Epidermal melanocyte (primary cell): ENCODE data around the gene CAMK2A.
"Not testable (repeated sequence)": the region's sequence is repeated elsewhere in the genome, so short reads cannot be mapped to it uniquely, and the experiment has no call there.

ENCODE experiments used
- DNase-seq: peaks from one replicate; pipeline ENCODE4 v3.0.0; 2011; ENCODE audit warnings: low spot score; ENCODE audit not compliant: insufficient read length

The CAMK2A gene

GRCh38 chr5:150255659-150256409 is 33.7 kb downstream of the CAMK2A start:
- DNase-seq: no peak

DNA sequence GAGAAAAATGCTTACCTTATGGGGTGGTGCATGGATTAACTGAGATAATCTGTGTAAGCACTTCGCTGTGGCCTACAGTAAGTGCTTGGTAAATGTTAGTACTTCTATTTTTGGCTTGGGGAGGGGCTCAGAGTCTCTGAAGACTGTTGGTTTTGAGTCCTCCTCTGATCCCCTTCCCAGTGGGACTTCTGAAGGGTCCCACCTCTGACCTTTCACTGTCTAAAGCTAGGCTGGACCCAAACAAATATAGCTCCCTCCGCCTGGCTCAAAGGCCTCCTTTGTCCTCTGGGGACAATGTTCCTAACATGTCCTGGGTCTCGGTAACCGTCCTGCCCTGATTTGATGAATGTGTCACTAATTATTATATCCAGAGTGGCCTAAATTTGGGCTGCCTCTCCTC is 34.8 kb downstream of the CAMK2A start:
- no peak for DNase-seq

- no peak for DNase-seq
Observed at GRCh38 chr5:150254363-150254762, 35.2 kb downstream of the CAMK2A start.

DNA sequence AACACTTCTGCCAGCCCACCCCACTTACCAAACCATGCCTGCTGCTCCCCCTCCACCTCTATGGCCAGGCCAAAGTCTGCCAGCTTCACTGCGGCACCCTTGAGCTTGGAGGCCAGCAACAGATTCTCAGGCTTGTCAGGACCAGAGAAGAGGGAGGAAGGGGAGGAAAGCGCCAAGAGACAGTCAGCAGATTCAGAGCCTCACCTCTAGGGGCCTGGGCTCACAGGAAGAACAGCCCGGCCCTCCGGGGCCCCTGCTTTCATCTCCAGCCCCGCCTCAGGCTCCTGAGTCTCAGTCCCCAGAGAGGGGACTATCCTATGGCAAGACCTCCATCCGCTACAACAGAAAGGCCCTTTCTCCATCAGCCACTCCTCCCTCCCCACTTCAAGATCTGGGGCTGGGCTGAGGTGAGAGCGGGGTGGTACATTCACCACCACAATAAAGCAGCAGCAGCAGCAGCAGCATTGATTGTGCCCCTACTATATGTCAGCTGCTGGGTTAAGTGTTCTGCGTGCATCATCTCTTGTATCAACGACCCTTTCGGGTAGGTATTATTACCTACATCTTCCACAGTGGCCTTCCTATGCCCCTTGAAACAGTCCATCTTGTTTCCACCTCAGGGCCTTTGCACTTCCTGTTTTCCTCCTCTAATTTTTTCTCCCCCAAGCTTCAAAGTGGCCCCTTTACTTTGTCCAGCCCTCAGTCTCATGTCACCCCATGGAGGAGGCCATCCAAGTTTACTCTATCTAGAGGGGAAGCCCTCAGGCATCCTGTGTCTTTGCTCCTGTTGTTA is 36.0 kb downstream of the CAMK2A start:
- DNase-seq: no peak

DNA sequence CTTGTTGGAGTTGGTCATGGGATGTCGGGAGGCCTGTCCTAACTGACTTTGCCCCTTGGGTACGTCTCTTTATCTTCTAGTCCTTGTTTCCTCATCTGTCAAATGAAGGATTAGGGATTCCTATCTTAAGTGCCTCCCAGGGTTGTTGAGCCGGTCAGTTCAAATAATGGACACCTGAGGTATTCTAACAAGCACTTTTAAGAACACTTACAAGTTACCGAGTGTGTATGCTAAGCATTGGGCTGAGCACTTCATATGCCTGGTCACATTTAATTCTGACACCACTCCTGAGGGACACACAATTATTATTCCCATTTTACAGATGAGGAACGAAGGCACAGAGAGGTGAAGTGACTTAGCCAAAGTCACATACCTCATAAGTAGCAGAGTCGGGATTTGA is 37.1 kb downstream of the CAMK2A start:
- DNase-seq: no peak

- DNase-seq: no peak
Observed at GRCh38 chr5:150251504-150251903, 38.1 kb downstream of the CAMK2A start.

GRCh38 chr5:150249744-150250143 is 39.8 kb downstream of the CAMK2A start:
- DNase-seq: no peak

GRCh38 chr5:150248946-150249345 is 40.6 kb downstream of the CAMK2A start:
- no peak for DNase-seq

DNA sequence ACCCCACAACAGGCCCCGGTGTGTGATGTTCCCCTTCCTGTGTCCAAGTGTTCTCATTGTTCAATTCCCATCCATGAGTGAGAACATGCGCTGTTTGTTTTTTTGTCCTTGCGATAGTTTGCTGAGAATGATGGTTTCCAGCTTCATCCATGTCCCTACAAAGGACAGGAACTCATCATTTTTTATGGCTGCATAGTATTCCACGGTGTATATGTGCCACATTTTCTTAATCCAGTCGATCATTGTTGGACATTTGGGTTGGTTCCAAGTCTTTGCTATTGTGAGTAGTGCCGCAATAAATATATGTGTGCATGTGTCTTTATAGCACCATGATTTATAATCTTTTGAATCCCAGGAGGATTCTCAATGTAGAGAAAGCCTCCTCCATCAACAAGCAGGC is 41.1 kb downstream of the CAMK2A start:
- DNase-seq: not testable (repeated sequence)

GRCh38 chr5:150247726-150248125 is 41.8 kb downstream of the CAMK2A start:
- no peak for DNase-seq

DNA sequence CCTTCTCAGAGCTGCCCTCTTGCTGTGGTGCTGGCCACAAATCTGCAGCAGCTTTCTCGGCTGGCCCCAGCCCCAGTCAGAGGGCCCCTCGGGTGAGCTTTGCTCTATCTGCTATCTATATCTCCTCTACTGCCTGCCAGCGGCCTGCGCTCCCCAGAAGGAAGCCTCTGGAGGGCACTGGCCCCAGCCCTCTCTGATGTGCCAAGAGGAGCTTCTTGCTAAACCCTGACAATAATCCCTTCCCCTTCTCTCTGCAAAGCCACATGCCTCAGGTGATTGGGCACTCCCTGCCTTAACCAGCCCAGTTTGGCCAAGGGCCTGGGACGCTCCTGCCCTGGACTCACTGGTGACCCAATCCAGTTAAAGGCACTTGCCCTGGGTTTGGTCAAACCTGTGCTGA is 42.7 kb downstream of the CAMK2A start:
- DNase-seq: no peak

DNA sequence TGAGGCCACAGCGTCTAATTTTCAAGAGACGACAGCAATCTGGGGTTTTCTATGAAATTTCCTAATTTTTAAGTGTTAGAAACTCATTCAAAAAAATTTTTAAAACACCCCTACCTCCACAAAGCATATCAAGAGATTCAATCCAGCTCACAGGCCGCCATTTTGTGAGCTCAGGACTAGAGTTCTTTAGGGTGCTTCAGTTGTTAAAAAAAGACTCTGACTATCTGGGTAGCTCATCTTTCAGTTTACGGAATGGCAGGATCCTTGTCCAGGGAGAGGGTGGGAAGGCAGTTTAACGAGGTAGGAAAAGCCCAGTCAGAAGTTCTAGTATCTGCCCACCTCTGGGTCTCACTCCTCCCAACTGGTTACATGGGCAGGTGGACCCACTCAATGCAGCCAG is 43.1 kb downstream of the CAMK2A start:
- no peak for DNase-seq

DNA sequence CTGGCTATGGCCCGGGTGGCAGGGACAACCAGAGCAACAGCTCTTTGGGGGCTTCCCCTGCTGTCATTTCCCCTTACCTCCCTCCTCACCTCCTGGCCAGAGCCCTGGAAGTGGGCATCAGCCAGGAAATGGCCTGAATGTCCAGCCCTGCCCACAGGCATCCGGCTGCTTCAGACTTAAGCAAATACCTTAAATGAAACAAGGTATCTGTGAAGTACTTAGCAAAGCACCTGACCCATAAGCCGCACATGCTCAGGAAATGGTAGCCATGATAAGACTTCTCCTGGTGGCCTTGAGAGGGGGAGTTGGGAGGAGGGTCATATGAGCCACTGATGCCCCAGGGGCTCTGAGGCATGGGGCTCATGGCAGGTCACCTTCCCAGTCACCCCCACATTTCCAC is 43.8 kb downstream of the CAMK2A start:
- DNase-seq: no peak

DNA sequence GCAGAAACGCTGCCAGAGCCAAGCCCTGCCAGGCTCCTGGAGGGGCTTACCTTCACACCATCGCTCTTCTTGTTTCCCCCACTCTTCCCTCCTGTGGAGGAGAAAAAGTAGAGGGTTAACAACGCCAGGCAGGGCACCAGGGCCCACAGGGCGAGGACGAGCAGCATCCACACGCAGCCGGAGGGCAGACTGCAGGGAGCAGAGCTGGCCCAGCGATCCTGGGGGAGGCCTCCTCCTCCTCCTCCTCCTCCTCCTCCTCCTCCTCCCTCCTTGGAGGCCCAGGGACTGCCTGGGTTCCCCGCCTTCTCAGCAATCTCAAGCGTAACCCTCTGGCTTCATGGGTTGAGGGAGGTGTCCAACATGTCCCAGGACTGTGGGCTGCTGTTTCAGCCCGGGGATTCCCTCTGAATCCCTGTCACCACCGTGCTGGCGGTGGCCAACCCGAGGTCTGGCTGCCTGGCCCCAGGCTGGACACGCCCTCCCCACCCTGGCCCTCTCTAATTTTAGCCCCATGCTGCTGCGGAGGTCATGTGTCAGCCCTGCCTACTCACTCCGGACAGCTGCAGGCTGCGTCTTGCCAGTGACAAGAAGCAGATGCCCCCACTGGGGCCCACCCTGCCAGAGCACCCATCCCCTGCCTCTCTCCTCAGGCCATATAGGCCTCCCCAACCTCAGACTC is 44.3 kb downstream of the CAMK2A start:
- DNase-seq: peak; percentile 67

DNA sequence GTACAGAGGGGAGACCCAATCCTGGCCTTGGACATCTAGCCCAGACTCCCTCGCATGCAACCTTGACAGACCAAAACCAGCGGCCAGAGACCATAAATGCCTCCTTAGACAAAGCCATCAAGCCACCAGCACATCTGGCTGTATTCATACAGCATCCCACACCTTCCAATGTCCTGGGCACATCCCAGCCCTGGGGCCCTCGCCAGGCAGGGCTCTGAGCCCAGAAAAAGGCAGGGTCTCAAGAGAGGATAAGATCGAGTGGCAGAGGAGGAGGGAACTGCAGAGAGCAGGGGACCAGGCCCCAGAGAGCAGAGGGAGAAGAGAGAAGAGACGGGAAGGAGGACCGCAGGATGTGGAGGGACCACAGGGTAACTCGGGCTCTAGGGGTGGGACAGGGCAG is 45.4 kb downstream of the CAMK2A start:
- DNase-seq: no peak

- DNase-seq: no peak
Observed at GRCh38 chr5:150243590-150243989, 46.0 kb downstream of the CAMK2A start.

GRCh38 chr5:150242251-150242894 is 47.2 kb downstream of the CAMK2A start:
- DNase-seq: no peak

DNA sequence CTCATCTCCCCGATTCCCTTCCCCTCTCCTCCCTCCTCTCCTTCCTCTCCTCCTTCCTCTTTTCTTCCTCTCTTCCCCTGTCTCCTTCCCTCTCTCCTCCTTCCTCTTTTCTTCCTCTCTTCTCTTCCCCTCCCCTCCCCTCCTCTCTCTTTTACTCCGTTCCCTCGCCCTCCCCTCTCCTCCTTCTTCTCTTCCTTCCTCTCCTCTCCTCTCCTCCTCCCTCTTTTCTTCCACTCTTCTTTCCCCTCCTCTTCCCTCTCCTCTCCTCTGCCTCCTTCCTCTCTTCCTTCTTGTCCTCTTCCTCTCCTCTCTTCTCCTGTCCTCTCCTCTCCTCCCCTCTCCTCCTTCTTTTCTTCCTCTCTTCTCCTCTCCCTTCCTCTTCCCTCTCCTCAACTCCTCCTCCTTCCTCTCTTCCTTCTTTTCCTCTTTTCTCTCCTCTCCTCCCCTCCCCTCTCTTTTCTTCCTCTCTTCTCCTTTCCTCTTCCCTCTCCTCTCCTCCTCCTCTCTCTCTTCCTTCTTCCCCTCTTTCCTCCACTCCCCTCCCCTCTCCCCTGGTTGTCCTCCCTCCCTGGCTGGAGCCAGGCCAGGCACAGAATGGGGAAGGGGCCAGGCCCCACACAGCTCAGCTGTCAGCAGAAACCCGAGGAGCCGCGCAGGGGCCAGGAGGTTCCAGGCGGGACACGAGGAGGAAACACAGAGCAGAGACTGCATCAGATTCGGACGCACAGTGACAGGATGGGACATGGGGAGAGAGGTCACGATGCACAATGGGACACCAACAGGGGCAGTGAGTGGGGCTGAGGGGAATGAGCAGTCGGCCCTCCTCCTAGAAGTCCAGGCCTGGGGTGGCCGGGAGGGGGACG is 48.0 kb downstream of the CAMK2A start:
- DNase-seq: no peak

GRCh38 chr5:150239794-150240122 is 49.8 kb downstream of the CAMK2A start:
- DNase-seq: no peak

DNA sequence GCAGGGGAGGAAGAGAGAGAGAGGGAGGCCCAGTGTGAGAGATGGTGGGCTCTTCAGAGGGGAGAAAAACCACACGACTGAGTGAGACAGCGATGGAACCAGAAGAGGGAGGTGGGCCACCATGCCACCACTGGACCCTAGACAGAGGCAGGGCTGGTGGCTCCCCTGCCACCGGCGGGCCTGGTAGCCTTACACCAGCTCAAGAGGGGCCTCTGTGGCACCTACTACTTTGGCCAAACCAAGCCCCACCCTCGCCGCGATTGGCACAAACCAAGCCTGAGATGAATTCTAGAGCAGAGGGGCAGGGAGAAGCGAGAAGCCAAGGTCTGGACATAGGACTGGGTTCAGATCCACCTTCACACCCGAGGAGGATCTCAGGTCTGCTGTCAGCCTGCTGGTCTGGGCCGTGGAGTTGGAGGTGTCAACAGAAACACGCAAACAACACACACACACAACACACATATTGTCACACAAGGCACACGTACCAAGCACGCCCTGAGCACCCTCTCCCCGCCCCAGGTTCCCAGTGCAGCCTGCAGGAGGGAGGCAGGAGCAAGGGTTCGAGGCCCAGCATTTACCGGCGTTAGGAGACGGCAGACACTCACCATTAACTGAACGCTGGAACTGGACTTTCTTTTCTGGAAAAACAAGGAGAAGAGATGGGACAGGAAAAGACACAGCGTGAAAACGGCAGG is 50.3 kb downstream of the CAMK2A start:
- no peak for DNase-seq
